ENCODE results near the gene GTPBP6. TPM values are rescaled to one million over a fixed set of nuclear protein-coding genes. Genes with fewer than 3 reads are reported as not detected.

GTPBP6 gene
- total RNA-seq, 1 experiment from 2014 or later = 72.4 TPM

GRCh38 chrX:312621-313331 lies 5.8 kb downstream of the GTPBP6 start:
- H3K4me3 Mint-ChIP-seq (ENCODE audit: unreplicated experiment) = no peak overlapping the region
- Histone ChIP-seq H3K36me3 (ENCODE audit: control insufficient read depth, insufficient read depth, low read length) (peaks cover 10% of the 10 kb centered on the region), H3K4me3 (ENCODE audit: low read depth, low read length) (no peak overlapping the region), H3K4me1 (no peaks in the 10 kb centered on the region), H3K27me3 (replicated peaks; ENCODE audit: control insufficient read depth, insufficient read depth, low read length) (no peaks in the 10 kb centered on the region), H3K9me3 (no peaks in the 10 kb centered on the region)
- H3K27me3 Mint-ChIP-seq (ENCODE audit: insufficient read depth, unreplicated experiment) = no peaks in the 10 kb centered on the region
- intact Hi-C loops (cut with micrococcal nuclease; ENCODE audit: unreplicated experiment) = no loop called here
- H3K4me1 Mint-ChIP-seq (ENCODE audit: low read depth, unreplicated experiment) = no peaks in the 10 kb centered on the region
- H3K27ac Mint-ChIP-seq (ENCODE audit: unreplicated experiment) = no peak overlapping the region
- no peaks in the 10 kb centered on the region for H3K9me3 Mint-ChIP-seq (ENCODE audit: unreplicated experiment)
- peaks cover 62% of the 10 kb centered on the region for H3K36me3 Mint-ChIP-seq (ENCODE audit: insufficient read depth, unreplicated experiment)
- POLR2A ChIA-PET = no interaction called here
- TF ChIP-seq CTCF (IDR thresholded peaks at IDR 0.05; ENCODE audit: insufficient read depth in 1 of 2, low read depth in 1 of 2, low read length in 1 of 2, severe bottlenecking in 1 of 2, unreplicated experiment in 1 of 2) = no peak
- BruUV-seq (replicated peaks) = no TSS peak
- DNase-seq = no peak
- CTCF ChIA-PET = no interaction called here

- Histone ChIP-seq H3K36me3 (ENCODE audit: control insufficient read depth, insufficient read depth, low read length) (peaks cover 12% of the 10 kb centered on the region), H3K27me3 (replicated peaks; ENCODE audit: control insufficient read depth, insufficient read depth, low read length) (no peaks in the 10 kb centered on the region), H3K4me1 (no peaks in the 10 kb centered on the region), H3K4me3 (ENCODE audit: low read depth, low read length) (no peak overlapping the region), H3K9me3 (no peaks in the 10 kb centered on the region)
- intact Hi-C loops (cut with micrococcal nuclease; ENCODE audit: unreplicated experiment) = no loop called here
- Mint-ChIP-seq H3K27ac (ENCODE audit: unreplicated experiment) (no peak overlapping the region), H3K9me3 (ENCODE audit: unreplicated experiment) (no peaks in the 10 kb centered on the region), H3K27me3 (ENCODE audit: insufficient read depth, unreplicated experiment) (no peaks in the 10 kb centered on the region), H3K36me3 (ENCODE audit: insufficient read depth, unreplicated experiment) (peaks cover 69% of the 10 kb centered on the region), H3K4me3 (ENCODE audit: unreplicated experiment) (no peak overlapping the region), H3K4me1 (ENCODE audit: low read depth, unreplicated experiment) (no peaks in the 10 kb centered on the region)
- DNase-seq = no peak
- ChIA-PET POLR2A (no interaction called here), CTCF (no interaction called here)
- TF ChIP-seq CTCF (IDR thresholded peaks at IDR 0.05; ENCODE audit: insufficient read depth in 1 of 2, low read depth in 1 of 2, low read length in 1 of 2, severe bottlenecking in 1 of 2, unreplicated experiment in 1 of 2) = no peak
- no TSS peak for BruUV-seq (replicated peaks)
Observed at GRCh38 chrX:311156-312129, 7.2 kb downstream of the GTPBP6 start.

GRCh38 chrX:310621-311155 lies 7.9 kb downstream of the GTPBP6 start:
- no peak for TF ChIP-seq CTCF (IDR thresholded peaks at IDR 0.05; ENCODE audit: insufficient read depth in 1 of 2, low read depth in 1 of 2, low read length in 1 of 2, severe bottlenecking in 1 of 2, unreplicated experiment in 1 of 2)
- H3K4me1 Mint-ChIP-seq (ENCODE audit: low read depth, unreplicated experiment) = no peaks in the 10 kb centered on the region
- ChIA-PET POLR2A (no interaction called here), CTCF (no interaction called here)
- Histone ChIP-seq H3K36me3 (ENCODE audit: control insufficient read depth, insufficient read depth, low read length) (peaks cover 8% of the 10 kb centered on the region), H3K9me3 (no peaks in the 10 kb centered on the region), H3K27me3 (replicated peaks; ENCODE audit: control insufficient read depth, insufficient read depth, low read length) (no peaks in the 10 kb centered on the region), H3K4me3 (ENCODE audit: low read depth, low read length) (no peak overlapping the region), H3K4me1 (no peaks in the 10 kb centered on the region)
- H3K9me3 Mint-ChIP-seq (ENCODE audit: unreplicated experiment) = no peaks in the 10 kb centered on the region
- BruUV-seq (replicated peaks) = no TSS peak
- no peaks in the 10 kb centered on the region for H3K27me3 Mint-ChIP-seq (ENCODE audit: insufficient read depth, unreplicated experiment)
- DNase-seq = no peak
- H3K36me3 Mint-ChIP-seq (ENCODE audit: insufficient read depth, unreplicated experiment) = peaks cover 74% of the 10 kb centered on the region
- H3K4me3 Mint-ChIP-seq (ENCODE audit: unreplicated experiment) = no peak overlapping the region
- no peak overlapping the region for H3K27ac Mint-ChIP-seq (ENCODE audit: unreplicated experiment)
- intact Hi-C loops (cut with micrococcal nuclease; ENCODE audit: unreplicated experiment) = no loop called here

Data from Caco-2 (cell line).